Measurements from ENCODE around the gene HEBP1.
A peak's percentile ranks its signal among the peaks of the same experiment; 100 is the strongest.

Gene HEBP1

DNA sequence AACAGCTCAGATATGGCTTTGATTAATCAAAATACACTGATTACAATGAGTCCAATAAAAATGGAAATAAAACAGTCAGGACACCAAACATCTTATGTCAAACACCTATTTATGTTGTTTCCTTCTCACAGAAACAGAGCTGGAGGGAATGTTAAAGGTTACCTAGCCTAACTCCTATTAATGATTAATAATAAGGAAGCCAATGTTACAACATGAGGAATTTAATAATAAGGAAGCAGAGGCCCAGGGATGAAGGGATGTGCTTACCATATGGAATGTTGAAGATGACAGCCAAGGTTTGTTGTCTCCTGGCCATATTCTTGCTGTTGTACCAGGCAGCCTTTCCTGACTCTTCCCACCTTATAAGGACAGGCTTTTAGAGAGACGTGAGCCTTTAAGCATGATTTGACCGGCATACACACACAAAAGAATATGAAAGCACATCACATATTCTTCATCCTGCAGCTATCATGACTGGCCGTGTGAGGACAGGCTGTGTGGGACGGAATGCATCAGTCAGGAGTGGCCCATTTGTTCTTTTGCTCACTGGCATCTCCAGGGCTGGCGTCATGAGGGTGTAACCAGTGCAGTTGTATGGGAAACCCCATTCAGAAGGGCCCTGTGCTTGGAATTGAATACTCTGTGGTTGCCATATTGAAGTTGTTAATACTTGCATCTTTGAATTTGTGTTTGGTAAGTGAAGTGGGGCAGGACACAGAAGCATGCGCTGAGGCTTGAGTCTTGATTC lies 45.0 kb downstream of the HEBP1 start:
- FAIRE-seq (no peak), DNase-seq (ENCODE audit: low spot score) (no peak)

DNA sequence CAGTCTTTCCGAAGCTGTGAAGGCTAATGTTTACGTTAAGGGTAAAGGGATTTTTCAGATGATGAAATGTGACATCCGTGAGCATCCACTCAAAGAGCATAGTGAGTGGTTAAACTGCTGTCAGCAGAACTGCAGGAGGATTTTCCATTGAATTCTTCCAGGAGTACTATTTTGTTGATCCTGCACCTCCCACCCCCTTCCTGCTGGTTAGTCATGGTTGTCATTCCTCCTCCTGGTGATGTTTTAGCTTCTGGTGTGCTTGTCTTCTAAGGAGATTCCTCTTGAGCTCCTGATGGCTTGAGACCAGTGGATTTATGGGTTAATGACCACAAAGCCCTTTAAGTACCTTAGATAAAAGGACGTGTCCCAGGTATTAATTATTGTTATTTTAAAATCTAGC lies 45.7 kb downstream of the HEBP1 start:
- no peak for DNase-seq (ENCODE audit: low spot score)
- no peak for FAIRE-seq

DNA sequence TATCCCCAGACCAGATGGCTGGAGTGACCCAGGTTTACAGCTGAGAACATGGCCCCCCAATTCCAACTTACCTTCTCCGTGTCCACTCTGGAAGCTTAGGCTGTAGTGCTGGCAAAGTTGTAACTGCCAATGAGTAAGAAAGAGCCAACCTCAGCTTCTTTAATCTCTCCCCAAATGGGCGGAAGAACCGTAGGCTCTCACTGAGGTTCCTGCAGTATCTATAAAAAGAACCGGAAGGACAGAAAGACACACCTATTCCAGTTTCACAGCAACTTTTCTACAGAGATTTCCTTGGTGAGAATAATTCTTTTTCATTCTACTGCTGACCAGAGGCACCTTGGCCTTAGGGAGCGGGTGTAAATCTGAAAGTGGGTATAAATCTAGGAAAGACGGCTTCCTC lies 48.0 kb downstream of the HEBP1 start, which contains the start of gene GPRC5D:
Gene GPRC5D, minus strand, starts transcription at position 135 of the 400 bp plus-strand sequence. CDS start 1,786 bp downstream, outside the sequence.
- FAIRE-seq (no peak), DNase-seq (ENCODE audit: low spot score) (no peak)

DNA sequence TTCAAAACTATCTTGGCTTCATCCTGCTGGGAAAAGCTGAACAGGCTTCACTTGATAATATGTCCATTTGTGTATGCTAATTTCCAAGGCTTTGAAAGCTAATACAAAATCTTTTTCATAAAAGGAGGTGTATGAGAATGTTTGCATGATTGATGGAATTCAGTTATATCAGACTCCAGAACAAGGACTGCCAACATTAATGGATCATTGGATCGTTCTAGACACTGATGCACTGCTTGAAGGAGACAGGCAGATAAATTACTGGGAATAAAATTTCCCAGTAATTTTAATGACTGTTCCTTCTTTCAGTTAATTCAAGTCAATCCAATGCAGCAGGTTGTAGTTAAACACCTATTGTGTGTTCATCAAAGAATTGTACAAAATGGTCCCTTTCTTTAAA lies 48.6 kb downstream of the HEBP1 start:
- no peak for FAIRE-seq
- DNase-seq (ENCODE audit: low spot score): no peak

DNA sequence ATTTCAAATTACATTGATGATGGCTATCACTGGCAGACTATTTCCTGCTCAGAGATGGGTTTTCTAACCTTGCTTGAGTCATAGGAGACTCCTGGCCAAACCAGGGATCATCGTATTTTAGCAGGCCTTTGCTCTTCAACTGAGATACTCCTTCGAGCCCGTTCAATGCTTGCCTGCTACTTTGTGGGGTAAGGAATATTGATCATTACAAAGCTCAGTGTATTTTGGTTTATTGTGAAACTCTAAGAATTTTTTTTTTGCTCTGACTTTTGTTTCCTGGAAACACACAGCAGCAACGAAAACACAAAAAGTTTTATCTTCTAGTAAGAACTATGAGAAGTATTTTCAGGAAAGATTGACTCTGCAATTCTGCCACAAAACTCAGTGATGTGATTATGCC lies 52.2 kb downstream of the HEBP1 start:
- DNase-seq (ENCODE audit: low spot score) (no peak), FAIRE-seq (no peak)

DNA sequence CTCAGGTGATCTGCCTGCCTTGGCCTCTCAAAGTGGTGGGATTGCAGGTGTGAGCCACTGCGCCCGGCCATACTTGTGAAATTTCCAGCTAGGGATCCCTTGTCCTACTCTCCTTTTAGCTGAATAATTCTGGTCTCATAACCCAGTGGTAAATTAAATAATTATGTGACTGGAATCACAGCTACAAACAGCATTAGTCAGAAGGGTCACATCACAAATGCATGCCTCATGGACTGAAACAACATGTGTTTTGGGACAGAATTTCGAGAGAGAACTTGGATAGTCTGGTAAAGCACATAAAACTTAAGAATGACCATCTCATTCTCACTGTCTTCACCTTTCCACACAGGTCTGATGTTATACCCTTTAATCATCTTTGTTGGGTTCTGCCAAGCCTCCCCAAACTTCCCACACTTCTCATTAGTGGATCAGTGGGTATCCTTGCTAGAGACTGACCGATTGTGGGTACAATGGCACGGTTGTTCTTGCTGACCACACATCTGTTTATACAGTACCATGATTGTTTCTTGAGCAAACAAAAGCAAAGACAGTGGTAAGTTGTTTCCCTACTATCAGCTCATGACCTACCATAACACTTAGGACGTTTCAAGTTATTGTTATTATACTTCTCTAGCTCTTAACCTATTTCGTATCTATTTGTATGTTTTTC lies 53.2 kb downstream of the HEBP1 start:
- FAIRE-seq (no peak), DNase-seq (ENCODE audit: low spot score) (no peak)

DNA sequence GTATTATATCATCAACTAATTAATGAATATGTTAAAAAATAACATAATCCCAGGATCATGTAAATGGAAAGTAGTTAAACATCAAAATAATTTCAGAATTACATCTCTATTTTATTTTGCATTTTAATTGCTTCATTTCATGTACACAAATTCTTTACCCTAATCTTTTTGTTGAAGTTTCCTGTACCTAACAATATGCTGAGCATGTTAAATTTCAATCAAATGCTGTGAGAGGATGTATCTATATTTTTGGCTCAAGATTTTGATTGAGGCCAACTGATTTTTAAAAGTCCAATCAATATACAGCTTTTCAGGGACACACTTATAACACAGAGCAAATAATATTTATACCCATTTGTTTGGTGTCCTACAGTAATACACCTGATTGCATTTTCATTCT lies 54.5 kb downstream of the HEBP1 start:
- FAIRE-seq (no peak), DNase-seq (ENCODE audit: low spot score) (no peak)

DNA sequence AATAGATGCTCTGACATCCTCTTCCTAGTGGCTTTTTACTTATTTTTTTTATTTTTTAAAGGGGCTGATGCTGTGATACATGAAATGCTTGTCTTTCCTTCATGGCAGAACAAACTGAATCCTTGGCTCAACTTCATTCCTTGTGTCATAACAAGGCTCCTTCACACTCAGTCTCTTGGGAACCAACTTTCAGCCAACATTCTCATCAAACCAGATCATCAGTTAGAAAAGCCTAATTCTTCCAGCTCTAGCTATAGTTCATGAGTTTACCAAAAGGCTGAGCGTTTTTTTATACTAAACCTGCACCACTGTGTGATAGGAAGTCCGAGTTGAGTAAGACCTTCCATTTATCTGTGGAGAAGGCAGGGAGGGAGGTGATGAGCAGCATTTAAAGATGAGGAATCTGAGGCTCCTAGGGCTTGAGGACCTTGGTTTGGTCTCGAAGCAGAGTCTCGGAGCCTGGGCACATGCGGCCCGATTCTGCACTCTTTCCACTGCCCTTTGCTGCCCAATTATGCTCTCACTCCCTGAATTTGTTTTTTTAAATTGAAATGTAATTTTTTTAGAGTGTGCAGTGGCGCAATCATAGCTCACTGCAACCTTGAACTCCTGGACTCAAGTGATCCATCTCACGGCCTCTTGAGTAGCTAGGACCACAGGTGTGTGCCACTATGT lies 56.3 kb downstream of the HEBP1 start:
- no peak for DNase-seq (ENCODE audit: low spot score)

DNA sequence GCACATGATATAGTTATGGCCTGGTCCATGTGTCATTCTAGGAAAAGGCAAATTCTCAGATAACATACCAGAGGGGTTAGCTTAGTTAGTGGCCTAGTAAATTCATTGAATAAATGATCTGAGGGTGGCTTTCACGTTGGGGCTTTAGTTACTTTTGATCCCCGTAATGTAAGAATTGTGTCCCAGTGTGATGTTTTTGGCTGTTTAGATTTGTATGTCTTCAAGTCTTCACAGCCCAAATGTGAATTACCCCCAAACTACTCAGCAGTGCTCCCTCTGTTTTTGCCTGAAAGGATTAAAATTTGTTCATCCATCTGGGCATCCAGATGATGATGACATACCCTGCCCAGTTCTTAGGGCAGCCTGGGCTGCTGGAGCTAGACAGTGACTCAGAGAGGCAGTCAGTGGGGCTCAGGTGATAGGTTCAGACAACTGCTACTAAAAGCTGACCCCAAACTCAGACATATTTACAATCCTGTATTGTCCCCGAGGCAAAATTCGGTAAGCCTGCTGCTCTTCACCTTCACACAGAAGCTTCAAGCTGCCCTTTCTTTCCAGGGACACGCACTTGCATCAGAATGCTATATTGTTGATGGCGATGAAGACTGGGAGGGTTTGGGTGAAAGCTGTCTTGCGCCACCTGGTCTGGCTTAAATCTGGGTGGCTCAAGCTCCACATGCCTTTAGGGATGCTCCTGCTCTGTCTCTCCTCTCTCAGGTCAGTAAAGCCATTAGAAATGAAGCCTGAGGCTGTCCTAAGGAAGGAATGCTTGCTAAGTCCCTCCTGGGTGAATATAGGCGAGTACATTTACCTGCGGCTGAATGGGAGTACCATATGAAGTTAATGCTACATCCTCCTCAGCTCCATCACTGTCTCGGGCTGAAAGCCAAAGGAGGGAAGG lies 58.4 kb downstream of the HEBP1 start:
- DNase-seq (ENCODE audit: low spot score) (no peak), FAIRE-seq (no peak)

More for the DNA sequence above, 56.3 kb downstream of the HEBP1 start:
- no peak for FAIRE-seq

DNA sequence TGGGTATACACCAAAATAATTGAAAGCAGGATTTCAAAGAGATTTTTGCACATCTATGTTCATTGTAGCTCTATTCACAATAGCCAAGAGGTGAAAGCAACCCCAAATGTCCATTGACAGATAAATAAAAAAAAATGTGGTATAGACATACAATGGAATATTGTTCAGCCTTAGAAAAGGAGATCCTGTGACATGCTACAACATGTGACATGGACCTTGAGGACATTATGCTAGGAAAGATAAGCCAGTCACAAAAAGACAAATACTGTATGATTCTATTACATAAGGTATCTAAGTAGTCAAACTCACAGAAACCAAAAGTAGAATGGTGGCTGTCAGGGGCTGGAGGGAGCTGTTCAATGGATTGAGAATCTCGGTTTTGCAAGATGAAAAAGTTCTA lies 60.2 kb downstream of the HEBP1 start:
- DNase-seq (ENCODE audit: low spot score) (no peak), FAIRE-seq (no peak)

DNA sequence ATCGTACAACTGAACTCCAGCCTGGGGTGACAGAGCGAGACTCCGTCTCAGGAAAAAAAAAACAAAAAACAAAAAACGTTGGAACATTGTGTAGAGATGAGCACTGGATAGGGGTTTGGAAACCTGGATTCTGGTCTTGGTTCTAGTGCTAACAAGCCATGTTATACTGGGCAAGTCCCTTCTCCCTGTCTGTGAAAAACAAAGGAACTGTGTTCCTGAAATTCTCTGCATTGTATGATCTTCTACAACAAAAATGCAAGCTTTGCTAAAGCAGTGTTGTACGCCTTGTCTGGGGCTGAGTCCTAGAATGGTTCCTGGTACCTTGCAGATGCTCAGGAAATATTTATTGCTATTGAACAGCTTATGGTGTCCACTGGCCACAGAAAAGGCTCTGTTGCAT lies 61.5 kb downstream of the HEBP1 start:
- FAIRE-seq: no peak

DNA sequence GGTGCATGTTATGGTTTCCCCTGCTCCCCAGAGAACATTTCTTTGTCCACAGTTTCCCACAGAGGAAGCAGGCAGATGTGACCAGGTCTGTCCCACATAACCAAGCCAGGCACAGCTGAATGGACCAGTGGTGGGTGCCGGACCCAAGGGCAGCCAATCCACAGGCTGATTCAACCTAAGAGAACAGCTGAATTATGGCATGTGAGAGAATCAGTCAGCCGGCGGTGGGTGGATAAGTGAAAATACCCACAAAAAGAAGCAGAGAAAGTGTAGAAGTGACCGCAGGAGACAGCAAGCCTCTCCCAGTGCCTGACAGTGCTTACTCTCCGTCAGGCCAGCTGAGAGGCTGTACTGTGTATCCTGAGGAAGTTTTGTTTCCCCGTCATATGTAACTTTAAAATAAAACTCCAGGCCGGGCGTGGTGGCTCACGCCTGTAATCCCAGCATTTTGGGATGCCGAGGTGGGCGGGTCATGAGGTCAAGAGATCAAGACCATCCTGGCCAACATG lies 63.0 kb downstream of the HEBP1 start:
- FAIRE-seq (no peak), DNase-seq (ENCODE audit: low spot score) (no peak)

More for the DNA sequence above, 61.5 kb downstream of the HEBP1 start:
- no peak for DNase-seq (ENCODE audit: low spot score)

DNA sequence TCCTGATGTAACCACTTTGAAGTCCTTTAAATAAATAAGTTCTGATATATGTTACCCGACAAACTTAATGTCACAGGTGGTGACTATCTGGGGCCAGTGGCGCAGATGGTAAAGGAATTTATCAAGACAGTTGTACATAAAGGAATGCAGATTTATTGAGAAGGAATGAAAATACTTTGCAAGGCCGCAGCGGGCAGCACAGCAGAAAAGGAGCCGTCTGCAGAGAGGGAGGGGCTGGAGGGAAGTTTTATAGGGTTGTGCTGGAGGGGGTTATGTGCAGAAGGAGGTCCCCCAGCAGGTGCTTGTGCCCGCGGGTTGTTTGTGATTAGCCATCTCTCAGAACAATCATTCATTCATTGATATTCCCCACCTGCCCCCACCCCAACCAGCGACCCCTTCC lies 65.5 kb downstream of the HEBP1 start:
- FAIRE-seq: no peak

DNA sequence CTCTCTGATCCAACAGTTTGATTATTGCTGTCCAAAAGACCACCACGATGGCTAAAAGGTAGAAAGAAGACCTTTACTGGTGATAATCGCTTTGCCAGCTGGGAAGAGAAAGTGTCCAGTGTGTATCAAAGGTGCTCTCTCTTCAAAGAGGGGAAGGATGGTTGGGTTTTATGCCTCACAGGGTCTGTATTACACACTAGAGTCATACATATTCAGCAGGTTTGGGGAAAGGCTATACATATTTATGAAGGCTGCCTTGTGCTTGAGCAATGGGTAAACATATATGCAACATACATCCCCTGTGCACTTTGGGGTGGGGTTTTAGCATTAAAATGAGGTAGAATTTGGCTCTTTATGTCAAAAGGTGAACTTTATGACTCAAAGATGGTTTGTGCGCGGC lies 66.3 kb downstream of the HEBP1 start:
- DNase-seq (ENCODE audit: low spot score) (no peak), FAIRE-seq (no peak)

More for the DNA sequence above, 65.5 kb downstream of the HEBP1 start:
- no peak for DNase-seq (ENCODE audit: low spot score)

DNA sequence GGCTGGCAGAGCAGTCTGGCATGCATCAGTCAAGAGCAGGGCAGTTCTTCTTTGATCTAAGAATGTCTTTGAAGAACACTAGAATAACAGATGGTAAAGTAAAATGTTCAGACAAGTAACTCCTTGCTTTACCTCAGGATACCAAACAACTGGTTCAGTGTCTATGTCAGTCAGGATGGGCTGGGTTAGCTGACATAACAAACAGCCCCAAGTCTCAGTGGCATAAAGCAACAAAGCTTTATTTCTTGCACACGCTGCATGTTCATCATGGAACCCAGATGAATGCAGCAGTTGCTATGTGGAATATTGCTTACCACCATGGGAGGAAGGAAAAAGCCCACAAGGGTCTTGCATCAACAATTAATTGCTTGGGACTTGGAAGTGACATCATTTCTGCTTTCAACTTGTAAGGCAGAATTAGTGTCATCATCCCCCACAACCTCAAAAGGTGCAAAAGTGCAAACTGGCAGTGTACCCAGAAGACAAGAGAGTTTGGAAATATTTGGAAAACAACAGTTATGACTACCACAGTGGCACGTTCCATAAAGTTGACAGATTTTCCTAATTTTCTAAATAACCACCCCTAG lies 69.3 kb downstream of the HEBP1 start:
- no peak for DNase-seq (ENCODE audit: low spot score)
- FAIRE-seq: no peak

DNA sequence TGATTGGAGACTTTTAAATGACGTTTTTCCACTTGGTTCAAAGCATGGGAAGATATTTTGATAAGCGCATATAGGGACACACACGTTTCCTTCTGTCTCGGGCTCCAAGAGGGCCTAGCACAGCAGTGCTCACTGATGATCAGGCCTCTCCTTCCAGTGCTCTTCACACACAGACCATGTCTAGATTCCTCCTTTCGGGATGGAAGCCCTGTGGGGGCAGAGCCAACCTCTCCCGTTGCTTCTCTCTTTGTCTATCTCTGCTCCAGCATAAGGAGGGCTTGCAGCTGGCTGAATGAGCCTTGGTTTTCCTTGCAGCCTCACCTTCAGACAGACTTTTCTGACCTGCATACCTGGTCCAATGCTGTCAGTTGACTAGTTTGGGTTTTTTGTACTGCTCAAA lies 70.4 kb downstream of the HEBP1 start:
- no peak for FAIRE-seq
- DNase-seq (ENCODE audit: low spot score): no peak

DNA sequence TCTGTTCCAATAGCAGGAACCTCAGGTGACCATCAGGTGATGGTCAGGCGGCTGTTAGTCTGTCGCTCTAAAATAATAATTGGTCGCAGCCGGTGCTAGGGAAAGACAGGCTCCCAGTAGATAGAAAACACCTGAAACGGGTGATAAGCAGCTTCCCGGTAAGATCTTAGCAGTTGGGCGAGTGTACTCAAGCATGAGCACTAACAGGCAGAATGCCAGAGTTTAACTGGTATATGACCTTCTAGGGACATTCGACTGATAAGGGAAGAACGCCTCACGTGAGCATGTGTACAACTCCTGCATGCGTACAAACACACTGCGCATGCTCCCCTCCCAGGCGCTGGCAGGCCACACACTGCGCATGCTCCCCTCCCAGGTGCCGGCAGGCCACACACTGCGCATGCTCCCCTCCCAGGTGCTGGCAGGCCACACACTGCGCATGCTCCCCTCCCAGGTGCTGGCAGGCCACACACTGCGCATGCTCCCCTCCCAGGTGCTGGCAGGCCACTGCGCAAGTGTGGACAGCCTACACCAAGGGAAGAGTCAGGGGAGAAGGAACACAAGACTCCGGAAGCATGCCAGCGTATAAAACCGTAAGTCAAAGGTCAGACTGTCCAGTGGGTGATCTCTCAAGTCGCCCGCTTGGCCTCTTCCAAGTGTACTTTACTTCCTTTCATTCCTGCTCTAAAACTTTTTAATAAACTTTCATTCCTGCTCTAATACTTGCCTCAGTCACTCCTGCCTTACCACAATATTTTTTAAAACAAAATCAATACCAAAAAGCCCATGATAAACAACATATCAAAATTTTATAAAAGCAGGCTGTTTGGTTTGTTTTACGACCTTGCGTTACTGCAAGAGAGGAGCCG lies 72.6 kb downstream of the HEBP1 start:
- peak; percentile 88 for DNase-seq (ENCODE audit: low spot score)
- FAIRE-seq: peak; percentile 73

DNA sequence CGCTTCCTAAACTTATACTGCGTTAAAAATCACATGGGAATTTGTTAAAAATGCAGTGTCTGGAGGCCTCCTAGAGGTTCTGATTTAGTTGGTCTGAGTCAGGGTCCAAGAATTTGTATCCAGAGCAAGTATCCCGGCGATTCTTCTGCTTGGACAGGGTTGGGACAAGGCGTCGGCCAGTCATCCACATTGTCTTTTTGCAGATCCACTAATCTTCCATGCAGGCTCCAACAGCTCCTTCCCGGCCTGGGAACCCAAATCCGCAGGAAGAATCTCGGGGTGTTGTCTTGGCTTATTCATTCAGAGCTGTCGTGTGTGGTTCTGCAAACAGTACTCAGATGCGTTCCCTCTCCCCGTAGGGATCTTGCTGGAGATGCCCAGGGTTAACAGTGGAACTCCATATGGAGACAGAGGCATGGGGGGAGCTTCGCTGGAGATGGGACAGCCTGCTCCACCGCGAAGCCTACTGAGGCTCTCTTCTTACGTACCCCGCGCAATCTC lies 73.4 kb downstream of the HEBP1 start:
- no peak for FAIRE-seq
- DNase-seq (ENCODE audit: low spot score): no peak

DNA sequence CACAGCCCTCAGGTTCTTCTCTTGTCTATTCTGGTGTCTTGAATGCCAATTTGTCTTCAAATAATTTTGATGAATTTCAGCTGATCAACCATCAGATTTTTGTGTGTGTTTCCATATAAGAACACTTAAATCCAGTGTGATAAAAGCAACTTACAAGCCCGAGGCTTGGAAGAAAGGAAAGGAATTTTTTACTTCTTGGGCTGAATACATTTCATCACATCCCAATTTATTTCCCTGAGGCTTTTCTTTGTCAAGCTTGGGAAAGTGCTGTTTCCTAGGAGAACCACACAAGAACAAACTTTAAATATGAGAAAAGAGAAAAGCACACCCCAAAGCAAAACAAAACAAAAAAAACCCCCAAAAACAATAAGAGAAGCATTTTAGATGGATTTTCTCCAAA lies 74.7 kb downstream of the HEBP1 start:
- no peak for FAIRE-seq
- DNase-seq (ENCODE audit: low spot score): no peak

Data from RCC 7860 (cell line).